Measurements from ENCODE around the gene DLAT. TPM values are rescaled to one million over a fixed set of nuclear protein-coding genes. Genes with fewer than 3 reads are reported as not detected.

DLAT gene
- total and polyA plus RNA-seq, 2 experiments from 2014 or later: 27.9 to 42.1 TPM

DNA sequence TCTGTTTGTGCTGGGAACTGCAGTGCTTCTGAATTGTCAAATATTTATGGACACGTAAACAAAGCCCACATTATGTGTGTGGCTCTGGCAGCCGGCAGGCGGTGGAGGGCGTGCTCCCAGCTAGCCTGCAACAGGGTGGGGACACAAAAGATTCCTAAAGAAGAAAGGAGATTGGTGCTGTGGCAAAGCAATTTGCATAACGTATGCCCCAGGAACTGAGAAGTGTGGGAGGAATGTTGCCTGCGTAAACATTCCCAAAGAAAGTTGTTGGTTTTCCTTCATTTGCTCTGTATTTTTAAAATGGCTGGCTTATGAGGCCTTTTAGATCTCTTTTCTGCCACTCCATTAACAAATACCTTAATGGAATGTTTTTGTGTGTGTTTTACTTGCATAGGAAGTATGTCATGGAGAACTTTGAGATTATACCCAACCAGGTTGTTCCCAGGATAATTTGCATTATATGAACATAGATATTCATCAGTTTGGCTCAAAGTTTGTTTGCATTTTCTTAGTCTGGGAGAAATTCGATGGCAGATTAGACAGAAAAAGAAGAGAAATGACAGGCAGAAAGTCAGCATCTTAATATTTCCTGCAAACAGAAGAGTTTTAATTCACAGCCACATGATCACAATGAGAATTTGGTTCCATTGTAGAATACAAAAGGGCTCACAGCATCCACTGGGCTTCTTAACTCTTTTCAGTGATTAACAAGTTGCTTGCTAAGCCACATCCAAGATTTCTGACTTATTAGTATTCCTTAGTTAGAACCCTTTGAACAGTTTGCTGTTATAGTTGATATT, 41.8 kb upstream of the DLAT start:
- no peaks in the 10 kb centered on the region for H3K9me3 ChIP-seq (ENCODE audit: low read depth)
- peak overlapping the region; percentile 21 for H2AFZ ChIP-seq
- WGBS (ENCODE audit: low lambda C conversion rate, missing lambda C conversion rate): 29% methylated on average over 7 of the region's 7 CpGs
- peaks cover 17% of the 10 kb centered on the region for H3K4me1 ChIP-seq (ENCODE audit: insufficient read depth)
- DNase-seq (ENCODE audit: low spot score): peak; percentile 83
- no peaks in the 10 kb centered on the region for H3K36me3 ChIP-seq (replicated peaks; ENCODE audit: insufficient read depth, low read depth)
- no peaks in the 10 kb centered on the region for H3K27me3 ChIP-seq
- TF ChIP-seq, protein P1, sequence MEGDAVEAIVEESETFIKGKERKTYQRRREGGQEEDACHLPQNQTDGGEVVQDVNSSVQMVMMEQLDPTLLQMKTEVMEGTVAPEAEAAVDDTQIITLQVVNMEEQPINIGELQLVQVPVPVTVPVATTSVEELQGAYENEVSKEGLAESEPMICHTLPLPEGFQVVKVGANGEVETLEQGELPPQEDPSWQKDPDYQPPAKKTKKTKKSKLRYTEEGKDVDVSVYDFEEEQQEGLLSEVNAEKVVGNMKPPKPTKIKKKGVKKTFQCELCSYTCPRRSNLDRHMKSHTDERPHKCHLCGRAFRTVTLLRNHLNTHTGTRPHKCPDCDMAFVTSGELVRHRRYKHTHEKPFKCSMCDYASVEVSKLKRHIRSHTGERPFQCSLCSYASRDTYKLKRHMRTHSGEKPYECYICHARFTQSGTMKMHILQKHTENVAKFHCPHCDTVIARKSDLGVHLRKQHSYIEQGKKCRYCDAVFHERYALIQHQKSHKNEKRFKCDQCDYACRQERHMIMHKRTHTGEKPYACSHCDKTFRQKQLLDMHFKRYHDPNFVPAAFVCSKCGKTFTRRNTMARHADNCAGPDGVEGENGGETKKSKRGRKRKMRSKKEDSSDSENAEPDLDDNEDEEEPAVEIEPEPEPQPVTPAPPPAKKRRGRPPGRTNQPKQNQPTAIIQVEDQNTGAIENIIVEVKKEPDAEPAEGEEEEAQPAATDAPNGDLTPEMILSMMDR (IDR thresholded peaks at IDR 0.05; ENCODE audit: poor library complexity): no peak
- TF ChIP-seq EZH2 (IDR thresholded peaks at IDR 0.05; ENCODE audit: borderline replicate concordance) (no peak), EZH2phosphoT487 (IDR thresholded peaks at IDR 0.05; ENCODE audit: low read depth, severe bottlenecking, unreplicated experiment) (no peak)
- peaks cover 3% of the 10 kb centered on the region for H3K79me2 ChIP-seq
- H3K4me2 ChIP-seq: peak overlapping the region; percentile 69
- peak overlapping the region; percentile 79 for H3K27ac ChIP-seq
- no peaks in the 10 kb centered on the region for H3K9me2 ChIP-seq (replicated peaks; ENCODE audit: insufficient read depth)
- H4K20me1 ChIP-seq (ENCODE audit: insufficient read depth, poor library complexity, severe bottlenecking): no peaks in the 10 kb centered on the region
- H3K4me3 ChIP-seq: no peak overlapping the region

DNA sequence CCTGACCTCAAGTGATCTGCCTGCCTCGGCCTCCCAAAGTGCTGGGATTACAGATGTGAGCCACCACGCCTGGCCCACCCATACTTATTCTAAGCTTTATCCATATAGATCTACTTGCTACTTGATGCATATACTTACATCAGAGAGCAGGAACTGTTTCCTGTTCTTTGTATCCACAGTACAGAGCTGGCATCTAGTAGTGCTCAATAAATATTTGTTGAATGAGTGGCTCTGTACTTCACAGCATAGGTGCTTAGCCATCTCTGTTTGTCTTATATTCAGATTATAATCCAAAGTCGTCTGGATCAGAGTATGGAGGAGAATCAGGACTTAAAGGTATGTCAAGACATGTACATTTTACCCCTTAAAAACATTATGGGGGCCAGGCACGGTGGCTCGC, 38.6 kb upstream of the DLAT start:
- Histone ChIP-seq H3K36me3 (replicated peaks; ENCODE audit: insufficient read depth, low read depth) (no peaks in the 10 kb centered on the region), H3K4me1 (ENCODE audit: insufficient read depth) (peaks cover 17% of the 10 kb centered on the region), H3K9me3 (ENCODE audit: low read depth) (no peaks in the 10 kb centered on the region), H3K27ac (no peak overlapping the region), H3K4me2 (no peak overlapping the region), H2AFZ (no peak overlapping the region), H4K20me1 (ENCODE audit: insufficient read depth, poor library complexity, severe bottlenecking) (no peaks in the 10 kb centered on the region), H3K79me2 (peaks cover 3% of the 10 kb centered on the region), H3K27me3 (no peaks in the 10 kb centered on the region), H3K9me2 (replicated peaks; ENCODE audit: insufficient read depth) (no peaks in the 10 kb centered on the region), H3K4me3 (no peak overlapping the region)
- no peak for DNase-seq (ENCODE audit: low spot score)
- 90% methylated on average over 5 of the region's 5 CpGs for WGBS (ENCODE audit: low lambda C conversion rate, missing lambda C conversion rate)
- no peak for TF ChIP-seq EZH2phosphoT487 (IDR thresholded peaks at IDR 0.05; ENCODE audit: low read depth, severe bottlenecking, unreplicated experiment)
- TF ChIP-seq EZH2 (IDR thresholded peaks at IDR 0.05; ENCODE audit: borderline replicate concordance): no peak
- TF ChIP-seq, protein P1 (IDR thresholded peaks at IDR 0.05; ENCODE audit: poor library complexity): no peak

DNA sequence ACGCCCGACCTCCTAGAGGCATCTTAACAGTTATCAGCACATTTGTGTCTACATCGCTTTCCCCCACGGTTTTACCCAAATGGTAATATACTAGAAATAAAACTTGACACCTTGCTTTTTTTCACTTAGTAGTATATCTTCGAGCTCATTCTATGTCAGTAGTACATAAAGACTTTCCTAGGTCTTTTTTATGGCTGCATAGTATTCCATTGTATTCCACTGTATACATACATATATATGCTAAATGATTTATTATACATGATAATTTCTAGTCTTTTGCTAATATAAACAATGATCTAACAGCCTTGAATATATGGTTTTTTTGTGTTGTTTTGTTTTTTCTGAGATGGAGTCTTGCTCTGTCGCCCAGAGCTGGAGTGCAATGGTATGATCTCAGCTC, 34.8 kb upstream of the DLAT start:
- Histone ChIP-seq H3K4me1 (ENCODE audit: insufficient read depth) (peaks cover 7% of the 10 kb centered on the region), H3K27me3 (no peaks in the 10 kb centered on the region), H4K20me1 (ENCODE audit: insufficient read depth, poor library complexity, severe bottlenecking) (no peaks in the 10 kb centered on the region), H3K4me3 (no peak overlapping the region), H2AFZ (no peak overlapping the region), H3K4me2 (no peak overlapping the region), H3K79me2 (no peaks in the 10 kb centered on the region), H3K9me3 (ENCODE audit: low read depth) (no peaks in the 10 kb centered on the region), H3K27ac (no peak overlapping the region), H3K9me2 (replicated peaks; ENCODE audit: insufficient read depth) (no peaks in the 10 kb centered on the region), H3K36me3 (replicated peaks; ENCODE audit: insufficient read depth, low read depth) (no peaks in the 10 kb centered on the region)
- 87% methylated on average over 6 of the region's 6 CpGs for WGBS (ENCODE audit: low lambda C conversion rate, missing lambda C conversion rate)
- no peak for TF ChIP-seq EZH2phosphoT487 (IDR thresholded peaks at IDR 0.05; ENCODE audit: low read depth, severe bottlenecking, unreplicated experiment)
- TF ChIP-seq, protein P1 (IDR thresholded peaks at IDR 0.05; ENCODE audit: poor library complexity): no peak
- no peak for TF ChIP-seq EZH2 (IDR thresholded peaks at IDR 0.05; ENCODE audit: borderline replicate concordance)
- no peak for DNase-seq (ENCODE audit: low spot score)
